Testis (tissue), 2 donors: ENCODE data around the gene SERTAD2.

ENCODE experiments used
- POLR2A ChIP-seq: fragments of 450-650 bp; IDR thresholded peaks from one replicate; pipeline ENCODE4 v1.6.1; 2017; ENCODE audit warnings: antibody characterized with exemption, mild to moderate bottlenecking, moderate library complexity
- TF ChIP-seq, protein P1 (sequence below), 3 experiments: fragments of 450-650 bp in 2 of 3; fragments of 200-600 bp in 1 of 3; sonication (generic) in 1 of 3; IDR thresholded peaks; one replicate each; pipeline ENCODE4 v1.5.1; 2016 to 2019; ENCODE audit warnings: antibody characterized with exemption in 3 of 3, mild to moderate bottlenecking in 2 of 3, moderate library complexity in 1 of 3

DNA sequence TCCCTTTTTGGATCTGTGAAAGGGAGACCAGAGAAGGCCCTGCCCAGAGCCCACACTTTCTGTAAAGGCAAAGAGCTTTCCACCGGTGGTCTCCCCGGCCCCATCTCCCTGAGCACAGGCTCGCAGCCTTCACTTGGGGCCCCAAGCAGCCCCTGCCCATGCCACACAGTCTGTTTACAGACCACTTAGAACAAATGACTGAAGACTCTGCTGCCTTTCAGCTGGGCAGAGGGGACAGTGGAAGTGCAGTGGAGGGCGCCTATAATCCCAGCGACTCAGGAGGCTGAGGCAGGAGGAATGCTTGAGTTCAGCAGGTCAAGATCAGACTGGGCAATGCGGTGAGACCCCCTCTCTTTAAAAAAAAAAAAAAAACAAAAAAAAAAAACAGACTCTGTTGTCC is 28.9 kb downstream of the SERTAD2 start:
- no peak for TF ChIP-seq POLR2A
- TF ChIP-seq, protein P1, sequence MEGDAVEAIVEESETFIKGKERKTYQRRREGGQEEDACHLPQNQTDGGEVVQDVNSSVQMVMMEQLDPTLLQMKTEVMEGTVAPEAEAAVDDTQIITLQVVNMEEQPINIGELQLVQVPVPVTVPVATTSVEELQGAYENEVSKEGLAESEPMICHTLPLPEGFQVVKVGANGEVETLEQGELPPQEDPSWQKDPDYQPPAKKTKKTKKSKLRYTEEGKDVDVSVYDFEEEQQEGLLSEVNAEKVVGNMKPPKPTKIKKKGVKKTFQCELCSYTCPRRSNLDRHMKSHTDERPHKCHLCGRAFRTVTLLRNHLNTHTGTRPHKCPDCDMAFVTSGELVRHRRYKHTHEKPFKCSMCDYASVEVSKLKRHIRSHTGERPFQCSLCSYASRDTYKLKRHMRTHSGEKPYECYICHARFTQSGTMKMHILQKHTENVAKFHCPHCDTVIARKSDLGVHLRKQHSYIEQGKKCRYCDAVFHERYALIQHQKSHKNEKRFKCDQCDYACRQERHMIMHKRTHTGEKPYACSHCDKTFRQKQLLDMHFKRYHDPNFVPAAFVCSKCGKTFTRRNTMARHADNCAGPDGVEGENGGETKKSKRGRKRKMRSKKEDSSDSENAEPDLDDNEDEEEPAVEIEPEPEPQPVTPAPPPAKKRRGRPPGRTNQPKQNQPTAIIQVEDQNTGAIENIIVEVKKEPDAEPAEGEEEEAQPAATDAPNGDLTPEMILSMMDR (IDR thresholded peaks at IDR 0.05): no peak
